Endothelial cell of umbilical vein (primary cell): ENCODE results near the gene TP73.

Experiments used
- POLR2A ChIP-seq: IDR thresholded peaks from 2 replicates; pipeline ENCODE4 v1.6.1; 2012; ENCODE audit warnings: low read depth, mild to moderate bottlenecking, control low read depth, low read length
- POLR2AphosphoS5 ChIP-seq: IDR thresholded peaks from 2 replicates; pipeline ENCODE4 v1.6.1; 2012; ENCODE audit warnings: low read depth, mild to moderate bottlenecking, control low read depth, low read length, moderate library complexity; ENCODE audit not compliant: insufficient read depth

DNA sequence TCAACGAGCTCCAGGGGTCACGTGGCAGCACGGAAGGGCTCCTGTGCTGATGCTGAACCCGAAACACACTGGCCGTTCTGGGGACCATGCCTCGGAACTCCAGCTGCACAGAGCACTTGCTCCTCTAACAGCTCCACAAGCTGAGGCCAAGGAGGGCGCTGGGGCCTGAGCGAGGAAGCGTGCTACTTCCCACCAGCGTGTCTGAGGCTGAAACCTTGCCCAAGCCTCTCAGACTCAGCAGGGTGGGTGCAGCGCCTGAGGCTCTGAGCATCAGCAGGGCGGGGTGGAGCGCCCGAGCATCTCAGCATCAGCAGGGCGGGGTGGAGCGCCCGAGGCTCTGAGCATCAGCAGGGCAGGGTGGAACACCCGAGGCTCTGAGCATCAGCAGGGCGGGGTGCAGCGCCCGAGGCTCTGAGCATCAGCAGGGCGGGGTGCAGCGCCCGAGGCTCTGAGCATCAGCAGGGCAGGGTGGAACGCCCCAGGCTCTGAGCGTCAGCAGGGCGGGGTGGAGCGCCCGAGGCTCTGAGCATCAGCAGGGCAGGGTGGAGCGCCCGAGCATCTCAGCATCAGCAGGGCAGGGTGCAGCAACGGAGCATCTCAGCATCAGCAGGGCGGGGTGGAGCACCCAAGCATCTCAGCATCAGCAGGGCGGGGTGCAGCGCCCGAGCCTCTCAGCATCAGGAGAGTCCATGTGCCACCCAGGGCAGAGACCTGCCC, 12.0 kb upstream of the TP73 start:
- no peak for TF ChIP-seq POLR2AphosphoS5
- TF ChIP-seq POLR2A: no peak
